Mucosa of descending colon (tissue), 3 donors: ENCODE results near the gene SLC39A12. TPM values are rescaled to one million over a fixed set of nuclear protein-coding genes. Genes with fewer than 3 reads are reported as not detected.
A peak's percentile ranks its signal among the peaks of the same experiment; 100 is the strongest.

ENCODE experiments used
- ATAC-seq: fragments of 200-7000 bp; cut with Tn5 transposase; one replicate; pipeline ENCODE4 v1.9.1; 2020; ENCODE audit warnings: mild to moderate bottlenecking, moderate library complexity
- DNase-seq, 3 donors: peaks; one replicate each; pipeline ENCODE4 v3.0.0-alpha.2; 2020
- H3K36me3 ChIP-seq: fragments of 200-600 bp; one replicate; pipeline ENCODE4 v1.8.0; 2021; ENCODE audit warnings: low read depth, mild to moderate bottlenecking
- H3K4me1 ChIP-seq: fragments of 200-600 bp; one replicate; pipeline ENCODE4 v1.8.0; 2021; ENCODE audit warnings: low read depth, mild to moderate bottlenecking
- H3K4me3 ChIP-seq: fragments of 200-600 bp; one replicate; pipeline ENCODE4 v1.8.0; 2021; ENCODE audit warnings: mild to moderate bottlenecking
- H3K9me3 ChIP-seq: fragments of 200-600 bp; one replicate; pipeline ENCODE4 v1.8.0; 2021; ENCODE audit warnings: mild to moderate bottlenecking
- intact Hi-C, 2 donors: fragments of 100-400 bp; cut with DNase I in 1 of 2; cut with micrococcal nuclease in 1 of 2; formaldehyde crosslinking; loops; one replicate each; pipeline versions ENCODE4 v1.11.0 to v1.11.1; 2022; cut with DNase I, micrococcal nuclease
- total RNA-seq, 3 donors: library from RNA; stranded (reverse); fragmentation: NEBNext Ultra II Directional in 2 of 3; extraction: Animal tissue kit (Norgen Biotek cat#: 25700) in 2 of 3; gene quantifications; one replicate each; pipeline versions ENCODE4 v1.2.1 to v1.2.4, GENCODE V29; 2021 to 2023
- TF ChIP-seq, protein P1 (sequence below): fragments of 200-600 bp; IDR thresholded peaks from one replicate; pipeline ENCODE4 v1.8.0; 2022; ENCODE audit warnings: antibody characterized with exemption, mild to moderate bottlenecking
- donor health status: DM: no; HTN: no; CAD: no; lungs with moderate emphysema.
- donor health status: DM: no; HTN: no; CAD: no.
- donor health status: DM: no; HTN: yes; CAD: no.

Gene SLC39A12
- total RNA-seq, 3 donors from 2014 or later = 0.09 to 0.14 TPM; not detected in 1

DNA sequence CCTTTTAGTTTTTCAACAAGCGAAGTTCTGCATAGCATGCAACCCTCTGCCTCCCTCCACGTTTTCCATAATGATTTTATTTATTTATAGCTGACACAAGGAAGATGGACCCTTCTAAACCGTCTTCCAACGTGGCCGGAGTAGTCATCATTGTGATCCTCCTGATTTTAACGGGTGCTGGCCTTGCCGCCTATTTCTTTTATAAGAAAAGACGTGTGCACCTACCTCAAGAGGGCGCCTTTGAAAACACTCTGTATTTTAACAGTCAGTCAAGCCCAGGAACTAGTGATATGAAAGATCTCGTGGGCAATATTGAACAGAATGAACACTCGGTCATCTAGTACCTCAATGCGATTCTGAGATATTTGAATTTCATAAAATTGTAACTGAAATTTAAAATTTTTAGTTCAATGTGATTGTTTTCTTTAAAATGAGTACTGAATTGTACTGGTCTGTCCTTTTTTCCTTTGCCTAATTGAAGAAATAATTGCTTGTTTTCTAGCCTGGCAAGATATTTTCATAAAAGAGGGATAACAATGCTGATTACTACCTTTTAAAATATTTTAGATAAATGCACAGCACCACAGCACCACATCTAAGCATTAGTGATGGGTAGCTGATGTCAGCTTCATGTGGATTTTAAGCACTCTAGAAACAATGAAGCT lies 41.5 kb upstream of the SLC39A12 start:
- ATAC-seq (peak; percentile 72), DNase-seq (peak in 1 of 3 donors; percentile 79)
- intact Hi-C loops = loop anchor here in 1 of 2 donors (10.0 kb wide), 1 partner anchor 325 kb away; no protein-coding TSS in a partner anchor
- Histone ChIP-seq H3K9me3 (no peaks in the 10 kb centered on the region), H3K4me1 (no peaks in the 10 kb centered on the region), H3K36me3 (no peaks in the 10 kb centered on the region), H3K4me3 (no peak overlapping the region)
- TF ChIP-seq, protein P1, sequence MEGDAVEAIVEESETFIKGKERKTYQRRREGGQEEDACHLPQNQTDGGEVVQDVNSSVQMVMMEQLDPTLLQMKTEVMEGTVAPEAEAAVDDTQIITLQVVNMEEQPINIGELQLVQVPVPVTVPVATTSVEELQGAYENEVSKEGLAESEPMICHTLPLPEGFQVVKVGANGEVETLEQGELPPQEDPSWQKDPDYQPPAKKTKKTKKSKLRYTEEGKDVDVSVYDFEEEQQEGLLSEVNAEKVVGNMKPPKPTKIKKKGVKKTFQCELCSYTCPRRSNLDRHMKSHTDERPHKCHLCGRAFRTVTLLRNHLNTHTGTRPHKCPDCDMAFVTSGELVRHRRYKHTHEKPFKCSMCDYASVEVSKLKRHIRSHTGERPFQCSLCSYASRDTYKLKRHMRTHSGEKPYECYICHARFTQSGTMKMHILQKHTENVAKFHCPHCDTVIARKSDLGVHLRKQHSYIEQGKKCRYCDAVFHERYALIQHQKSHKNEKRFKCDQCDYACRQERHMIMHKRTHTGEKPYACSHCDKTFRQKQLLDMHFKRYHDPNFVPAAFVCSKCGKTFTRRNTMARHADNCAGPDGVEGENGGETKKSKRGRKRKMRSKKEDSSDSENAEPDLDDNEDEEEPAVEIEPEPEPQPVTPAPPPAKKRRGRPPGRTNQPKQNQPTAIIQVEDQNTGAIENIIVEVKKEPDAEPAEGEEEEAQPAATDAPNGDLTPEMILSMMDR = peak; percentile 19

DNA sequence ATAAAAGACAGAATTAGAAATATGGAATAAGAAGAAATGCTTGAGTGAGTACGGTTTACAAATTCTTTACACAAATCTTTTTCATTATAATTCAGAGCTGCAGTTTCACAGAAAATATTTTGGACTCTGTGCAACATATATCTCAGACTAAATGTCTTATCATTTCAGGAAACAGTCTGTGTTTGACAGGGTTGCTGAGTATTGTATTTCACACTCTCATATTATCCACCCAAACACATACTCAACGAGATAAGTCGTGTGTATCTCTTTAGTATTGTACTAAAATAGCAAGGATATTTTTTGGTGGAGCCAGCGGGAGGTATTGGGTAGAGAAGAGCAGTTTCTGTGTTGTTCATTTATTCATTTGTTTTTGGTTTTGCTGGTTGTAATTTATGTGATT lies 39.0 kb upstream of the SLC39A12 start:
- no peak for DNase-seq
- Histone ChIP-seq H3K4me3 (no peak overlapping the region), H3K4me1 (no peaks in the 10 kb centered on the region), H3K36me3 (no peaks in the 10 kb centered on the region), H3K9me3 (no peaks in the 10 kb centered on the region)
- TF ChIP-seq, protein P1 = no peak
- intact Hi-C loops = loop anchor here in 1 of 2 donors (10.0 kb wide), 1 partner anchor 322 kb away; no protein-coding TSS in a partner anchor
- no peak for ATAC-seq

DNA sequence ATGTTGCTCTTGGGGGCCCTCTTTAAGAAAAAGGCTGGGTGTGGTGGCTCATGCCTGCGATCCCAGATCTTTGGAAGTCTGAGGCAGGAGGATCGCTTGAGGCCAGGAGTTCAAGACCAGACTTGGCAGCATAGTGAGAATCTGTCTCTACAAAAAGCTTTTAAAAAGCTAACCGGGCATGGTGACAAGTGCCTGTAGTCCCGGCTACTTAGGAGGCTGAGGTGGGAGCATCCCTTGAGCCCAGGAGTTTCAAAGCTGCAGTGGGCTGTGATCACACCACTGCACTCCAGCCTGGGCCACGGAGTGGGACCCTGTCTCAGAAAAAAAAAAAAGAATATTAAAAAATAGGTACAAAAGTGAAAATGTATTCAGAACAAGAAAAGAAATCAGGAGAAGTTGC lies 38.1 kb upstream of the SLC39A12 start:
- ATAC-seq = no peak
- no peak overlapping the region for H3K4me3 ChIP-seq
- H3K36me3 ChIP-seq = no peaks in the 10 kb centered on the region
- DNase-seq = no peak
- TF ChIP-seq, protein P1 = no peak
- H3K4me1 ChIP-seq = no peaks in the 10 kb centered on the region
- no peaks in the 10 kb centered on the region for H3K9me3 ChIP-seq
- intact Hi-C loops = loop anchor here in 1 of 2 donors (10.0 kb wide), 1 partner anchor 321 kb away; no protein-coding TSS in a partner anchor

DNA sequence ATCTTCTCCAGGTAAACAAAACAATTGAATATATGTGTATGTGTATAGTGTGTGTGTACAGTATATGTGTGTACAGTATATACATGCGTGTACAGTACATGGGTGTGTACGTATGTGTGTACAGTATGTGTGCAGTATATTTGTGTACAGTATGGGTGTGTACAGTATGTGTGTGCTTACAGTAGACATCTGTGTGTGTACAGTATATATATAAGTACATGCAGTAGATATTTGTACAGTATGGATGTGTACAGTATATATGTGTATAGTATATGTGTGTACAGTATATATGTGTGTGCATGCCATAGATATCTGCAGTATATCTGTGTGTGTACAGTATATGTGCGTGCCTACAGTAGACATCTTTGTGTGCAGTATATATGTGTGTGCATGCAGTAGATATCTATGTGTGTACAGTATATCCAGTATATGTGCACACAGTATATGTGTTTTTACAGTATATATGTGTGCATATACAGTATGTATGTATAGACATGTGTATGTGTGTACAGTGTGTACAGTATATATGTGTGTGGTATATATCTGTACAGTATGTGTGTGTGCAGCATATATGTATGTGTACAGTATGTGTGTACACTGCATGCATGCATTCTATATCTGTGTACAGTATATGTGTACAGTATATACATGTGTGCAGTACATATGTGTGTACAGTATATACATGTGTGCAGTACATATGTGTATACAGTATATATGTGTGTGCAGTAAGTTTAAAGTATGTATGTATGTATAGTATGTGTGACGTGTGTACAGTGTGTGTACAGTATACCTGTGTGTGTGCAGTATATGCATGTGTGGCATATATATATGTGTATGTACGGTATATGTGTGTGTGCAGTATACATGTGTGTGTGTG lies 37.3 kb upstream of the SLC39A12 start:
- Histone ChIP-seq H3K4me3 (no peak overlapping the region), H3K9me3 (no peaks in the 10 kb centered on the region), H3K36me3 (no peaks in the 10 kb centered on the region), H3K4me1 (no peaks in the 10 kb centered on the region)
- no peak for DNase-seq
- TF ChIP-seq, protein P1 = no peak
- intact Hi-C loops = loop anchor here in 1 of 2 donors (10.0 kb wide), 1 partner anchor 320 kb away; no protein-coding TSS in a partner anchor
- peak; percentile 21 for ATAC-seq

DNA sequence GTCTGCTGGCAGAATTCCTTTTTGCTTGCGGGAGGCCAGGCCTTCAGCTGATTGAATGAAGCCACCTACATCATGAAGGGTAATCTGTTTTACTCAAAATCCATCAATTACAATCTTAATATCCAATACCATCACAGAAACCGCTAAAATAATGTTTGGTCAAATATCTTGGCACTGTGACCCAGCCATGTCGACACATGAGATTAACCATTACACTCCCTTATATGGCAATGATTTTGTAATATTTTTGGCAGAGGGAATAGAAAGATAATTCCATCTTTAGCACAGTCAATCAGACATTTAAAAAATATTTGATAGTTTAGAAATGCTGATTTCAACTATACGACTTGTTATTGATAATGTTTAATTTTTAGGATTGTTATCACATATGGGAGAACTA lies 36.5 kb upstream of the SLC39A12 start:
- TF ChIP-seq, protein P1 = no peak
- H3K36me3 ChIP-seq = no peaks in the 10 kb centered on the region
- no peaks in the 10 kb centered on the region for H3K9me3 ChIP-seq
- DNase-seq (no peak), ATAC-seq (no peak)
- no peak overlapping the region for H3K4me3 ChIP-seq
- intact Hi-C loops = loop anchor here in 1 of 2 donors (10.0 kb wide), 1 partner anchor 320 kb away; no protein-coding TSS in a partner anchor
- H3K4me1 ChIP-seq = no peaks in the 10 kb centered on the region
